ENCODE results near the gene DENND4C.

DNA sequence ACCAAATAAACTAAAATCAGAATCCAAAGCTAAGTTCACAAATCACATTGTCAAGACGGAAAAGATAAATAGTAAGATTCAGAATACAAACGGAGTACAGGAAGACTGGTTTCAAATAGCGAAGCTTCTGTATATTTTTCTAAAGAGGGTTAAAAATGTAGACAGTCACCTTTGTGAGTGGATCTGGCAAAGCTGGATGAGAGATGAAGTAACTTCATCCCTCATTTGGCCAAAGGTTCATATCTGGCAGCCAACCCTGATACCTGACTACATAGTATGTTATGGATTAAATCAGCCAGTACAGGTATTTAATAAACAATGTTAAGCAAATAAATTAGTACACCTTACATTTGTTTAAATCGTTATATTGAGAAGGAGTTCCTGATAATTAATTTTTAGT, 21.3 kb upstream of the DENND4C start:
- TF ChIP-seq, protein P1, sequence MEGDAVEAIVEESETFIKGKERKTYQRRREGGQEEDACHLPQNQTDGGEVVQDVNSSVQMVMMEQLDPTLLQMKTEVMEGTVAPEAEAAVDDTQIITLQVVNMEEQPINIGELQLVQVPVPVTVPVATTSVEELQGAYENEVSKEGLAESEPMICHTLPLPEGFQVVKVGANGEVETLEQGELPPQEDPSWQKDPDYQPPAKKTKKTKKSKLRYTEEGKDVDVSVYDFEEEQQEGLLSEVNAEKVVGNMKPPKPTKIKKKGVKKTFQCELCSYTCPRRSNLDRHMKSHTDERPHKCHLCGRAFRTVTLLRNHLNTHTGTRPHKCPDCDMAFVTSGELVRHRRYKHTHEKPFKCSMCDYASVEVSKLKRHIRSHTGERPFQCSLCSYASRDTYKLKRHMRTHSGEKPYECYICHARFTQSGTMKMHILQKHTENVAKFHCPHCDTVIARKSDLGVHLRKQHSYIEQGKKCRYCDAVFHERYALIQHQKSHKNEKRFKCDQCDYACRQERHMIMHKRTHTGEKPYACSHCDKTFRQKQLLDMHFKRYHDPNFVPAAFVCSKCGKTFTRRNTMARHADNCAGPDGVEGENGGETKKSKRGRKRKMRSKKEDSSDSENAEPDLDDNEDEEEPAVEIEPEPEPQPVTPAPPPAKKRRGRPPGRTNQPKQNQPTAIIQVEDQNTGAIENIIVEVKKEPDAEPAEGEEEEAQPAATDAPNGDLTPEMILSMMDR (IDR thresholded peaks at IDR 0.05): no peak
- no peak for TF ChIP-seq MAX (CRISPR knock-in tag; IDR thresholded peaks at IDR 0.05)
- no peak for TF ChIP-seq ATF6 (CRISPR knock-in tag; IDR thresholded peaks at IDR 0.05)

Data from WTC11 (cell line).